HG02588 (cell line): Measurements from ENCODE around the gene ODAD2.

ENCODE experiments used
- ATAC-seq: cut with Tn5 transposase; IDR thresholded peaks from one replicate; pipeline ENCODE4 v1.9.1; 2021; ENCODE audit warnings: mild to moderate bottlenecking, moderate library complexity; ENCODE audit not compliant: unreplicated experiment

Gene ODAD2

GRCh38 chr10:27783660-27784059 is 215.2 kb downstream of the ODAD2 start:
- ATAC-seq: no peak

GRCh38 chr10:27779462-27780015 is 219.3 kb downstream of the ODAD2 start:
- ATAC-seq: no peak

- no peak for ATAC-seq
These were observed 224.0 kb downstream of the ODAD2 start for GRCh38 chr10:27774831-27775230.

GRCh38 chr10:27771231-27771630 is 227.6 kb downstream of the ODAD2 start:
- ATAC-seq: no peak

GRCh38 chr10:27770181-27770580 is 228.7 kb downstream of the ODAD2 start:
- no peak for ATAC-seq
